Ishikawa (cell line): ENCODE results near the gene RBPMS2.

ENCODE experiments used
- MAX ChIP-seq: IDR thresholded peaks from 2 replicates; pipeline ENCODE4 v1.6.1; 2012
- TEAD4 ChIP-seq: IDR thresholded peaks from 2 replicates; pipeline ENCODE4 v1.6.1; 2012
- TF ChIP-seq, protein P1 (sequence below): IDR thresholded peaks from 2 replicates; pipeline ENCODE4 v1.6.1; 2012; ENCODE audit warnings: low read depth, mild to moderate bottlenecking

GRCh38 chr15:64712353-64712752, 63.0 kb downstream of the RBPMS2 start:
- no peak for TF ChIP-seq TEAD4
- TF ChIP-seq, protein P1, sequence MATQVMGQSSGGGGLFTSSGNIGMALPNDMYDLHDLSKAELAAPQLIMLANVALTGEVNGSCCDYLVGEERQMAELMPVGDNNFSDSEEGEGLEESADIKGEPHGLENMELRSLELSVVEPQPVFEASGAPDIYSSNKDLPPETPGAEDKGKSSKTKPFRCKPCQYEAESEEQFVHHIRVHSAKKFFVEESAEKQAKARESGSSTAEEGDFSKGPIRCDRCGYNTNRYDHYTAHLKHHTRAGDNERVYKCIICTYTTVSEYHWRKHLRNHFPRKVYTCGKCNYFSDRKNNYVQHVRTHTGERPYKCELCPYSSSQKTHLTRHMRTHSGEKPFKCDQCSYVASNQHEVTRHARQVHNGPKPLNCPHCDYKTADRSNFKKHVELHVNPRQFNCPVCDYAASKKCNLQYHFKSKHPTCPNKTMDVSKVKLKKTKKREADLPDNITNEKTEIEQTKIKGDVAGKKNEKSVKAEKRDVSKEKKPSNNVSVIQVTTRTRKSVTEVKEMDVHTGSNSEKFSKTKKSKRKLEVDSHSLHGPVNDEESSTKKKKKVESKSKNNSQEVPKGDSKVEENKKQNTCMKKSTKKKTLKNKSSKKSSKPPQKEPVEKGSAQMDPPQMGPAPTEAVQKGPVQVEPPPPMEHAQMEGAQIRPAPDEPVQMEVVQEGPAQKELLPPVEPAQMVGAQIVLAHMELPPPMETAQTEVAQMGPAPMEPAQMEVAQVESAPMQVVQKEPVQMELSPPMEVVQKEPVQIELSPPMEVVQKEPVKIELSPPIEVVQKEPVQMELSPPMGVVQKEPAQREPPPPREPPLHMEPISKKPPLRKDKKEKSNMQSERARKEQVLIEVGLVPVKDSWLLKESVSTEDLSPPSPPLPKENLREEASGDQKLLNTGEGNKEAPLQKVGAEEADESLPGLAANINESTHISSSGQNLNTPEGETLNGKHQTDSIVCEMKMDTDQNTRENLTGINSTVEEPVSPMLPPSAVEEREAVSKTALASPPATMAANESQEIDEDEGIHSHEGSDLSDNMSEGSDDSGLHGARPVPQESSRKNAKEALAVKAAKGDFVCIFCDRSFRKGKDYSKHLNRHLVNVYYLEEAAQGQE: no peak
- no peak for TF ChIP-seq MAX
